Body of pancreas (tissue), 4 donors: Measurements from ENCODE around the gene HOXD12.

Experiments used
- POLR2A ChIP-seq, 3 donors: fragments of 450-650 bp; IDR thresholded peaks; one replicate each; pipeline ENCODE4 v1.6.1; 2016; ENCODE audit warnings: antibody characterized with exemption in 3 of 3, mild to moderate bottlenecking in 2 of 3
- TF ChIP-seq, protein P1 (sequence below), 7 experiments: fragments of 450-650 bp in 4 of 7; fragments of 200-600 bp in 3 of 7; sonication (generic) in 3 of 7; IDR thresholded peaks; one replicate each; pipeline ENCODE4 v1.5.1; 2016 to 2019; ENCODE audit warnings: antibody characterized with exemption in 7 of 7

DNA sequence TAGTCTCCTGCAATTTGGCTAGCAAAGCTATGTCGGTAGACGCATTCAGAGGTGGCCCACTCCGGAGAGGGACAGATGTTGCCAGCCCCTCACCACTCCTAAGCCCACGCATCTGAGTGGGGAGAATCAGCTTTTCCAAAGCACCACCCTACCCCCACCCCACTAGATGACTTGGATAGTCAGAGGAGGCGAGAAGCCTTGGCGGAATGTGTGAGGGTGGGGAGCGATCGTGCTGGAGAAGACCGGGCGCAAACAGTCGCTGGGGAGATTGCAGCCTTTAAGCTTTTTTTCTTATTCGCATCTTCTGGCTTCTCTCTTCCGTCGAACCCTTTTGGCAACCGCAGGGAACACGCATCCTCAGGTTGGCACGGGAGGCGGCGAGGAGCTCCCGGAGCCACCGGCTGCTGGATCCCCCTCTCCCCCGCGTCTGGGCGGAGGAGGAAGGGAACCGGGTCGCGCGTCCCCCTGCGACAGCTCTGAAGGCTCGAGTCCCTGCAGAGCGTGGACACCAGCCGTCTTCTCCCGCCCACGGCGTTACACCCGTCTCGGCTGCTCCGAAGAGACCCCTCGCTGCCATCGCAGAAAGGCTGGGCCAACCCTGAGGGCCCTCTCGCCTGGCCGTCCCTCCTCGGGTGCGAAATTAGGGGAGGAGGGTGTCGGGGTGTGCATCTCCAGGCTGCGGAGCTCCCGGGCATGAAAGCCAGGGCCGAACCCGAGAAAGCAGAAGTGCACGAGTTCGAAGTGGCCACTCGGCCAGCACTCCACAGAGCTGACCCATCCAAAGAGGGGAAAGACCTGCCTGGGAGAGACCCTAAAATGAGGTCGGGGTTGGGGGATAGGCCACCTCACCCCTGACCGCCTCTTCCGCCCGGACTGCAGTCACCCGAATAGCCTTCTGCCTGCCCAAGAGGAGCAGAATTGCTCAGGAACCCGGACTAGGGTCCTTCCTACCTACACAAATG, 28.0 kb upstream of the HOXD12 start:
- TF ChIP-seq, protein P1, sequence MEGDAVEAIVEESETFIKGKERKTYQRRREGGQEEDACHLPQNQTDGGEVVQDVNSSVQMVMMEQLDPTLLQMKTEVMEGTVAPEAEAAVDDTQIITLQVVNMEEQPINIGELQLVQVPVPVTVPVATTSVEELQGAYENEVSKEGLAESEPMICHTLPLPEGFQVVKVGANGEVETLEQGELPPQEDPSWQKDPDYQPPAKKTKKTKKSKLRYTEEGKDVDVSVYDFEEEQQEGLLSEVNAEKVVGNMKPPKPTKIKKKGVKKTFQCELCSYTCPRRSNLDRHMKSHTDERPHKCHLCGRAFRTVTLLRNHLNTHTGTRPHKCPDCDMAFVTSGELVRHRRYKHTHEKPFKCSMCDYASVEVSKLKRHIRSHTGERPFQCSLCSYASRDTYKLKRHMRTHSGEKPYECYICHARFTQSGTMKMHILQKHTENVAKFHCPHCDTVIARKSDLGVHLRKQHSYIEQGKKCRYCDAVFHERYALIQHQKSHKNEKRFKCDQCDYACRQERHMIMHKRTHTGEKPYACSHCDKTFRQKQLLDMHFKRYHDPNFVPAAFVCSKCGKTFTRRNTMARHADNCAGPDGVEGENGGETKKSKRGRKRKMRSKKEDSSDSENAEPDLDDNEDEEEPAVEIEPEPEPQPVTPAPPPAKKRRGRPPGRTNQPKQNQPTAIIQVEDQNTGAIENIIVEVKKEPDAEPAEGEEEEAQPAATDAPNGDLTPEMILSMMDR (IDR thresholded peaks at IDR 0.05) = no peak
- TF ChIP-seq POLR2A (IDR thresholded peaks at IDR 0.05) = no peak
